Skeletal muscle satellite cell (primary cell): ENCODE measurements around the gene CACNA1B. TPM values are rescaled to one million over a fixed set of nuclear protein-coding genes. Genes with fewer than 3 reads are reported as not detected.

Source experiments
- small RNA-seq: library from RNA; depleted of rRNA; stranded (forward); fragments of <200 nt; gene quantifications from one replicate; pipeline ENCODE3, GENCODE V24; 2012

The CACNA1B gene

Small RNA genes lying within 50 kb of the gene (small RNA-seq; reads per million reads assigned to genes)
- not detected for gene AL591424.2
- gene MIR602: not detected
